GM23338 (cell line): ENCODE results near the gene FSIP1. TPM values are rescaled to one million over a fixed set of nuclear protein-coding genes. Genes with fewer than 3 reads are reported as not detected.

ENCODE experiments used
- ATAC-seq: fragments of 200-7000 bp; cut with Tn5 transposase; 3 replicates; pipeline ENCODE4 v1.9.1; 2020
- DNase-seq: peaks from one replicate; pipeline ENCODE4 v3.0.0-alpha.2; 2015; ENCODE audit warnings: low spot score
- H2AFZ ChIP-seq: fragments of 200-600 bp; sonication (generic); 2 replicates; pipeline ENCODE4 v1.8.0; 2016; ENCODE audit warnings: antibody characterized with exemption, mild to moderate bottlenecking, moderate library complexity
- H3F3A ChIP-seq: fragments of 200-600 bp; sonication (generic); replicated peaks from 2 replicates; pipeline ENCODE4 v1.8.0; 2017; ENCODE audit warnings: antibody characterized with exemption, mixed run types, low read depth
- H3K27ac ChIP-seq: fragments of 200-600 bp; sonication (generic); 2 replicates; pipeline ENCODE4 v1.6.1; 2016; ENCODE audit warnings: low read depth
- H3K27me3 ChIP-seq: fragments of 200-600 bp; sonication (generic); 2 replicates; pipeline ENCODE4 v1.8.0; 2016; ENCODE audit warnings: mild to moderate bottlenecking, mixed run types, moderate library complexity; ENCODE audit not compliant: insufficient read depth
- H3K36me3 ChIP-seq: fragments of 200-600 bp; sonication (generic); 2 replicates; pipeline ENCODE4 v1.8.0; 2016; ENCODE audit warnings: mild to moderate bottlenecking; ENCODE audit not compliant: insufficient read depth
- H3K4me1 ChIP-seq: fragments of 200-600 bp; sonication (generic); 2 replicates; pipeline ENCODE4 v1.8.0; 2016; ENCODE audit warnings: mild to moderate bottlenecking, moderate library complexity; ENCODE audit not compliant: insufficient read depth
- H3K4me2 ChIP-seq: fragments of 200-600 bp; sonication (generic); 2 replicates; pipeline ENCODE4 v1.7.1; 2017; ENCODE audit warnings: mixed run types
- H3K4me3 ChIP-seq: fragments of 200-600 bp; sonication (generic); 2 replicates; pipeline ENCODE4 v1.6.1; 2016; ENCODE audit warnings: mixed run types
- H3K79me2 ChIP-seq: fragments of 200-600 bp; sonication (generic); replicated peaks from 2 replicates; pipeline ENCODE4 v1.8.0; 2017; ENCODE audit warnings: mild to moderate bottlenecking; ENCODE audit not compliant: insufficient read depth
- H3K9me2 ChIP-seq: fragments of 200-600 bp; sonication (generic); 2 replicates; pipeline ENCODE4 v1.8.0; 2017; ENCODE audit not compliant: insufficient read depth
- H4K20me1 ChIP-seq: fragments of 200-600 bp; sonication (generic); replicated peaks from 2 replicates; pipeline ENCODE4 v1.8.0; 2017; ENCODE audit warnings: mild to moderate bottlenecking; ENCODE audit not compliant: insufficient read depth
- H3K27ac Mint-ChIP-seq: 2 replicates; pipeline ENCODE4 v1.8.0; 2020; ENCODE audit warnings: inconsistent platforms, mild to moderate bottlenecking, moderate library complexity, mixed read lengths
- H3K27me3 Mint-ChIP-seq: 3 replicates; pipeline ENCODE4 v1.8.0; 2022; ENCODE audit warnings: low read depth, mild to moderate bottlenecking, moderate library complexity, mixed read lengths, inconsistent platforms; ENCODE audit not compliant: insufficient read depth, poor library complexity
- H3K36me3 Mint-ChIP-seq: 3 replicates; pipeline ENCODE4 v1.8.0; 2021; ENCODE audit warnings: low read depth, mild to moderate bottlenecking, inconsistent platforms, moderate library complexity, mixed read lengths
- H3K4me1 Mint-ChIP-seq: 3 replicates; pipeline ENCODE4 v1.8.0; 2020; ENCODE audit warnings: mild to moderate bottlenecking, inconsistent platforms, mixed read lengths
- H3K4me3 Mint-ChIP-seq: 3 replicates; pipeline ENCODE4 v1.8.0; 2021; ENCODE audit warnings: moderate library complexity, mild to moderate bottlenecking, inconsistent platforms, mixed read lengths
- H3K9me3 Mint-ChIP-seq: 3 replicates; pipeline ENCODE4 v1.8.0; 2020; ENCODE audit warnings: moderate library complexity, mild to moderate bottlenecking, inconsistent platforms, mixed read lengths
- CREB1 ChIP-seq: fragments of 250-450 bp; sonication (Bioruptor Pico); IDR thresholded peaks from 2 replicates; pipeline ENCODE4 v1.5.0; 2020; ENCODE audit warnings: low read depth, mild to moderate bottlenecking, moderate library complexity
- CTCF ChIP-seq, 2 experiments: fragments of 200-600 bp in 1 of 2; sonication (generic) in 1 of 2; conservative IDR thresholded peaks; 2 replicates each; pipeline versions ENCODE4 v1.5.1 to v1.6.1; 2016 to 2017; ENCODE audit warnings: antibody characterized with exemption in 2 of 2, low read depth in 2 of 2, mild to moderate bottlenecking in 2 of 2, moderate library complexity in 1 of 2
- EZH2 ChIP-seq: fragments of 200-600 bp; sonication (generic); IDR thresholded peaks from one replicate; pipeline ENCODE4 v1.8.0; 2017; ENCODE audit warnings: antibody characterized with exemption, mild to moderate bottlenecking, low read depth; ENCODE audit not compliant: unreplicated experiment
- EZH2phosphoT487 ChIP-seq: fragments of 200-600 bp; sonication (generic); IDR thresholded peaks from one replicate; pipeline ENCODE4 v1.8.1; 2018; ENCODE audit warnings: antibody characterized with exemption; ENCODE audit not compliant: unreplicated experiment
- JUNB ChIP-seq: IDR thresholded peaks from one replicate; pipeline ENCODE4 v1.6.1; 2016; ENCODE audit warnings: antibody characterized with exemption; ENCODE audit not compliant: unreplicated experiment
- NANOG ChIP-seq: IDR thresholded peaks from 2 replicates; pipeline ENCODE4 v1.6.1; 2016; ENCODE audit warnings: antibody characterized with exemption, borderline replicate concordance
- POLR2AphosphoS5 ChIP-seq: IDR thresholded peaks from 2 replicates; pipeline ENCODE4 v1.6.1; 2016; ENCODE audit warnings: antibody characterized with exemption, low read depth
- REST ChIP-seq: IDR thresholded peaks from one replicate; pipeline ENCODE4 v1.6.1; 2018; ENCODE audit warnings: antibody characterized with exemption; ENCODE audit not compliant: unreplicated experiment
- STAT1 ChIP-seq: IDR thresholded peaks from one replicate; pipeline ENCODE4 v1.6.1; 2016; ENCODE audit warnings: antibody characterized with exemption; ENCODE audit not compliant: unreplicated experiment
- ZNF114 ChIP-seq: fragments of 250-450 bp; sonication (Bioruptor Pico); IDR thresholded peaks from 2 replicates; pipeline ENCODE4 v1.5.0; 2020; ENCODE audit warnings: mild to moderate bottlenecking, moderate library complexity
- polyA plus RNA-seq: library from polyadenylated mRNA; unstranded; fragments of >200 nt; fragmentation: Nextera tagmentation; extraction: Ambion mirVana; gene quantifications from 2 replicates; pipeline ENCODE4 v1.2.1, GENCODE V29; 2016
- total RNA-seq: library from RNA; depleted of rRNA; stranded (reverse); fragments of >200 nt; shearing (Covaris generic); gene quantifications from 2 replicates; pipeline ENCODE4 v1.2.3, GENCODE V29; 2014

FSIP1 gene
- total and polyA plus RNA-seq, 2 experiments from 2014 or later: 0.92 to 2.1 TPM

- Histone ChIP-seq H4K20me1 (peaks cover 8% of the 10 kb centered on the region), H3K4me3 (no peak overlapping the region), H2AFZ (no peak overlapping the region), H3K4me1 (peaks cover 15% of the 10 kb centered on the region), H3K27me3 (peaks cover 5% of the 10 kb centered on the region; the same call in 1 of the 2 replicates), H3K4me2 (no peak overlapping the region), H3K9me2 (no peaks in the 10 kb centered on the region), H3F3A (0 out of 2 replicates have a peak, but pooled peaks cover 3% of the 10 kb centered on the region), H3K36me3 (peaks cover 58% of the 10 kb centered on the region), H3K79me2 (peaks cover 20% of the 10 kb centered on the region), H3K27ac (no peak overlapping the region)
- Mint-ChIP-seq H3K9me3 (no peaks in the 10 kb centered on the region), H3K27me3 (peaks cover 16% of the 10 kb centered on the region), H3K4me3 (peak overlapping the region; percentile 39; the same call in 1 of the 3 replicates), H3K27ac (no peak overlapping the region), H3K36me3 (peaks cover 77% of the 10 kb centered on the region), H3K4me1 (peaks cover 31% of the 10 kb centered on the region)
- DNase-seq (peak; percentile 68), ATAC-seq (no peak)
- TF ChIP-seq REST: no peak
- peak; percentile 60 for TF ChIP-seq CTCF (conservative IDR thresholded peaks at IDR 0.05; ENCODE audit: low read depth in 2 of 2)
- TF ChIP-seq STAT1: no peak
Measured at GRCh38 chr15:39583596-39584265, 198.9 kb downstream of the FSIP1 start.

GRCh38 chr15:39582977-39583595 lies 199.6 kb downstream of the FSIP1 start:
- Mint-ChIP-seq H3K36me3 (peaks cover 70% of the 10 kb centered on the region), H3K27me3 (peaks cover 15% of the 10 kb centered on the region), H3K27ac (no peak overlapping the region), H3K4me3 (peak overlapping the region; percentile 91), H3K4me1 (peaks cover 36% of the 10 kb centered on the region), H3K9me3 (no peaks in the 10 kb centered on the region)
- H3K9me2 ChIP-seq: no peaks in the 10 kb centered on the region
- ATAC-seq: no peak
- DNase-seq: no peak
- H2AFZ ChIP-seq: no peak overlapping the region
- peak overlapping the region; percentile 78; the same call in 1 of the 2 replicates for H3K4me3 ChIP-seq
- peaks cover 3% of the 10 kb centered on the region for H4K20me1 ChIP-seq
- 0 out of 2 replicates have a peak, but pooled peaks cover 3% of the 10 kb centered on the region for H3F3A ChIP-seq
- peaks cover 10% of the 10 kb centered on the region; the same call in 1 of the 2 replicates for H3K27me3 ChIP-seq
- peak overlapping the region; percentile 84 for H3K4me2 ChIP-seq
- peaks cover 19% of the 10 kb centered on the region for H3K4me1 ChIP-seq
- H3K79me2 ChIP-seq: peaks cover 20% of the 10 kb centered on the region
- peaks cover 52% of the 10 kb centered on the region for H3K36me3 ChIP-seq
- H3K27ac ChIP-seq: no peak overlapping the region
- TF ChIP-seq ZNF114 (no peak), CREB1 (CRISPR knock-in tag) (no peak), REST (no peak), POLR2AphosphoS5 (no peak), NANOG (no peak), EZH2 (no peak), CTCF (conservative IDR thresholded peaks at IDR 0.05; ENCODE audit: low read depth in 2 of 2) (no peak), JUNB (no peak), EZH2phosphoT487 (no peak)
